ENCODE results near the gene MYO16.
"Not testable (repeated sequence)": the region's sequence is repeated elsewhere in the genome, so short reads cannot be mapped to it uniquely, and the experiment has no call there.

The MYO16 gene

DNA sequence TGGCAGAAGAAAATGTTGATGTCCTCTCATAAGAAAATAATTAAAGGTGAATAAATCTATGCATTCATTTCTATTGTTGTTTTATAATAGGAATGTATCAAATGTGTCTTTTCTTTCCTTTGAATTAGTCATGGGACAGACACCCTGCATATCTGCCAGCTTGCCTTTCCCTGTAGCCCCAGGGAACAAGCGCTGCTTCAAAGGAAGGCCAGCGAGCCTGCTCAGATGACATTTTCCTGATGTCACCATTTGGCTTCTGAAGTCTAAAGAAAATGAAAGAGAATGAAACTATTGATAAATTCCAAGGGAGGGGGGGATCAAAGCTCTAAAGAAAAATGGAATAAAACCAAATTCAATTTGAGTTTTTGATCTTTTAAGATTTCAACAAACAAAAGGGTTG is 582.2 kb downstream of the MYO16 start:
- no peak for DNase-seq

- DNase-seq = no peak
Measured at GRCh38 chr13:109212650-109213049, 583.2 kb downstream of the MYO16 start.

GRCh38 chr13:109213714-109214113 is 584.3 kb downstream of the MYO16 start:
- DNase-seq = no peak

- no peak for DNase-seq
Measured at GRCh38 chr13:109214393-109214792, 585.0 kb downstream of the MYO16 start.

DNA sequence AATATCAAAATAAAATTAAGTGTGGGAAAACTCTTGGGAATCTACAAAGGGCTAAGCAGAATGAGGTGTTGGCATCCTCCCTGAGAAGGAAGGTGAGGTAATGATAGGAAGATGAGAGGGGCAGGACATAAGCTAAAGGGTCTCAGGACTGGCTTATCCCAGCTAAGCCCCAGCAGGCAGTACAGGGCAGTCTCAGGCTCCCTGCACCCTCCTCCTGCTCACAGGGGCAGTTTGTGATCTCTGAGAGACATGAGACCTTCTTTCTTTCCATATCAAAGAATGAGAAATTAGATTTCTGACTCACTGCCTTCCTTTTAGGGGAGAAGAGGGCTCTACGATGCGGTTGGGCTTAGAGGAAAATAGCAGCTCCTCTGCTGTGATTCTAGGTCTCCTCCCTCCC is 586.0 kb downstream of the MYO16 start:
- no peak for DNase-seq

- not testable (repeated sequence) for DNase-seq
Measured at GRCh38 chr13:109217510-109217909, 588.1 kb downstream of the MYO16 start.

DNA sequence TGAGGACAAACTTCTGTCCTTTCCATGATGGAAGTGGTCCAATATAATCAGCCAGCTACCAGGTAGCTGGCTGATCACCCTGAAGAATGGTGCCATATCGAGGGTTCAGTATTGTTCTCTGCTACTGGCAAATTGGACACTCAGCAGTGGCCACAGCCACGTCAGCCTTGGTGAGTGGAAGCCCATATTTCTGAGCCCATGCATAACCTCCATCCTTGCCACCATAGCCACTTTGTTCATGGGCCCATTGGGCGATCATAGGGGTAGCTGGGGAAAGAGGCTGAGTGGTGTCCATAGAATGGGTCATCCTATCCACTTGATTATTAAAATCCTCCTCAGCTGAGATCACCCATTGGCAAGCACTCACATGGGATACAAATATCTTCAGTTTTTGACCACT is 591.2 kb downstream of the MYO16 start:
- no peak for DNase-seq

- no peak for DNase-seq
Measured at GRCh38 chr13:109224033-109224432, 594.6 kb downstream of the MYO16 start.

GRCh38 chr13:109226631-109227030 is 597.2 kb downstream of the MYO16 start:
- DNase-seq = no peak

GRCh38 chr13:109227344-109227940 is 598.0 kb downstream of the MYO16 start:
- DNase-seq = no peak

- no peak for DNase-seq
Measured at GRCh38 chr13:109228211-109228610, 598.8 kb downstream of the MYO16 start.

DNA sequence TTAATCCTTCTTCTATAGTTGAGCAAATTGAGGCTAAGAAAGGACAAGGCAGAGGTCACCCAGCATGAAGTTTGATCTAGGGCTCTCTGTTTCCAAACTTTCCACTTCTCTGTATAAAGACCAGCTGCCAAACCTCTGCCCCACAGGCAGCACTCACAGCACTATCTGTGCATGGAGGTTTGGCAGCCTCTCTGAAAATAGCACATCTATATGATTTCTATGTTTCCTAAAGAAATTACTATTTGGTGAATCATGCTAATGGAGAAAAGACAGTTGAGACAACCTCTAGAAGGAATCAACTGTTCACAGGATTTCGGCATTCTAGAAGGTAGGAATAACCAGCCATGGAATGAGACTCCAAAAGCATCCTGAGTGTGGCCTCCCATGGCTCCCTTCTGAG is 602.5 kb downstream of the MYO16 start:
- DNase-seq = no peak

DNA sequence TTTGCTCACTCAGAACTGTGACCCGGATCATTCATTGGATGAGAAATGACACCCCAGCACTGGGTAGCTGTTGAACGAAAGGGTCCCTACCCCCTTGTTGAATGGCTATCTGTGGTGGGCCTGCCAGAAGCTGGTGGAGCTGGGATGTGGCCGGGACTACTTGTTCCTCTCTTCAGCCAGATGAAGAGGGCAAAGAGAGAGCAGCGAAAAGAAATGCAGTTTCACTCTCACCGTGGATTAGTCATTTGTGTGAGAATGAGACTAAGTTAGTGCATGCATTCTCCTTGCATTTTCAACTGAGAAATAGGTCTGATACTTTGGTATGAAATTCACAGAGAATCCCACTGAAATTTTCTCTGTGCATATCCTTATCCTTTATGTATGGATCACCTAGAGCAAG is 603.9 kb downstream of the MYO16 start:
- DNase-seq = no peak

DNA sequence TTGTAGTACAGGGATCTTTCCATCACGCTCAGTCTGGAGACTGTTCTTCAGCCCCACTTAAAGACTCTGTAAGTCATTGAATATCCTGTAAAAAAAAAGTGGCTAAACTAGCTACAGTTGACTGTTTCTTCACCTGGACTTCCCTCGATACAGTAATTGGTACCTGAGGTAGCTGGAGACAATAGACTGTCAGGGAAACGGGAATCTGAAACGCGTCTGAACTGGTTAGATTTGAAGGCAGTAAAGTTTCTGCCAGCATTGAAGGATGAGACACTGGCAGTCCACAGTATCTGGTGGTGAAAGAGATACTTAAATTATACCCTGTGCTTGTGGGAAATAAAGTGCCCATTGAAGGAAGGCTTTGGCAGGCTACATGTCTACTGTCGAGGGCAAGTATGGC is 606.5 kb downstream of the MYO16 start:
- no peak for DNase-seq

DNA sequence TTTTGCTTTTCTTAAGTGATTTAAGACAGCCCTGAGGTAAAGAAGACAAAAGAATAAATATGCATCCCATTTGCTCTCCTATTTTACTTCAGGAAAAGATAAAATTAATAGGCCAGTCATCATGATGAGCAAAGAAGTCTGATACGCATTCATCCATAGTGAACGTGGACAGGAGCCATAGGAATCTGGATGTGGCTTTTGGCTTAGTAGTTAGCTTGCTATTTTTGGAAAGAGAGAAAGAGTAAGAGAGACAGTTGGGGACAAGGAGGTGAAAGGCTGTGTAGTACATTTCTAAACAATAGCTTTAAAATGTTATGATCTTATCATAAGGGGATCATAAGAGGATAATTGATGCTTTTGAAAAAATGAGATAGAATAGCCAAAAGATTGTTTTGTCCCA is 611.7 kb downstream of the MYO16 start:
- no peak for DNase-seq

DNA sequence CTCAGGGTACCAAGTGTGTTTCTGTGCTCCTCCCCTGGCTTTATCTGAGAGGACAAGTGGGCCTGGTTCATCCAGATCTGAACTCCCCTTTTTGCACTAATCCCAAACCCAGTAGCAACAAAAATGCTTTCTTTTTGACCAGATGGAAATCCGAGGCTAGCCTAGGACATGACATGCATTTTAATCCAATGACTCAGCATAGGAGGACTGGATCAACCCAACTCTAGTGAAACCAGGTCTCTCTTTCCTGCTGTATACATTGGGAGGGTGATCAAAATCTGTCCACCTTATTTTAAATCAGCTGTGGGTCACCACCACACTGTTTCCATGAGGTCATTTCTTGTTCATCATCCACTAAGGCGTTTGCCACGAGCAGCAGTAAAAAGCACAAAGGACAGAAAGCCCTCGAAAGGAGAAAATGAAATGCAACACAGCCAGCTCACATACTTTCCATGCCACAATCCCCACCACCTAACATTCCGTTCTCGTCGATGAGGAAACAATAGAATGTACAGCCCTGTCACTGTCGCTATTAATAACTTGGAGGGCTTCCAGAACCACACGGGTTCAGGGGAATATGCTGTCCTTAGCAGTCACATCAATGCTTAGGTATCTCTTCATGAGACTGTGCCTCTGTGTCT is 614.0 kb downstream of the MYO16 start:
- no peak for DNase-seq

GRCh38 chr13:109244566-109244965 is 615.2 kb downstream of the MYO16 start:
- no peak for DNase-seq

DNA sequence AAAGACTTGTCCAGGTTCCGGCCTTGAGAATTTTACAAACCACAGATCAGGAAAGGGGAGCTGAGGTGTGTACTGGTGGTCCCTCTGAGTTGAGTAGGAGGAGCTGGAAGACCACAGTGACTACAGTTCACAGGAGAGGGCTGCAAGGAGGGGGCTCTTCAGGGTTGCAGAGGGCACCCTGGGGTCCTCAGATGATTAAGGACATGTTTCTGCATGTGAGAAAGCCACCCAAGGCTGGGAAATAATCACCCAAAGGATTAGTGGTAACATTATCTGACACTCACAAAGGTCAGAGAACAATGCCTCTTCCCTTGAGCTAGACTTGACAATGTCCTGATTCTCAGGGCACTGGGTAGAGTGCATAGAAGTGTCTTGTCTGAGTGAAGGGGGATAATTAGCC is 616.6 kb downstream of the MYO16 start:
- DNase-seq = no peak

- DNase-seq = no peak
Measured at GRCh38 chr13:109249780-109250528, 620.5 kb downstream of the MYO16 start.

DNA sequence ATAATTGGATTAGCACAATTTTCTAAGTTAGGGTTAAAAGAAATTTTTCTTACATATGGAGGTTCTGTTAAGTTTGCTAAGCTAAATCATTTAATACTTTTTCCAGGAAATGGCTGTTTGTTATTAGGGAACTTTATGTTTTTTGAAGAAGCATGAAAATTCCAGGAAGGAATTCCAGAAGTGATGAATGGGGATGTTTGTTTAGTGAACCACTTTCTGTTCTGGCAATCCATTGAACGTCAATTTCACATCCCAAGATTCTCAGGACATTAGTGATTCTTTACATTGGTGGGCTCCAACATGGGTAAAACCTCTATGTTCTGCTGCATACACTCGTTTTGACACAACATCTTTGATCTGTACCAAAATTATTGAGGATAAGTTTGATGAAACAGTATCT is 622.5 kb downstream of the MYO16 start:
- no peak for DNase-seq

- DNase-seq = no peak
Measured at GRCh38 chr13:109253316-109253715, 623.9 kb downstream of the MYO16 start.

DNA sequence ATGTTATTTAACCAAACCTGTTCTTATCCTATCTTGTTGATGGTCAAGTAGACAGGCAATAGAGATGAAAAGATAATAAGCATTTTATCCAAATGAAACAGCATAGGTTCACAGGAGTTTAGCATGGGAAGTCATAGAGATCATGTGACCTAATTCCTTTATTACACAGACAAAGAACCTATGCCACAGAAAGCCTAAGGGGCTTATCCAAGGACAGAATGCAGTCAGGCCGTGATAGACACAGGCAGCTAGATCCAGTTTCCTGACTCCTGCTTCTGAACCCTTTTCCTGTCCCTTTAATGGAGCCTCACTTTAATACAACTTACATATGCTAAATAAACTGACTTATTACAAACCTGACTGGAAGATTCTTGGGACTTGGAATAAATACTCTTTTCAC is 624.9 kb downstream of the MYO16 start:
- no peak for DNase-seq

DNA sequence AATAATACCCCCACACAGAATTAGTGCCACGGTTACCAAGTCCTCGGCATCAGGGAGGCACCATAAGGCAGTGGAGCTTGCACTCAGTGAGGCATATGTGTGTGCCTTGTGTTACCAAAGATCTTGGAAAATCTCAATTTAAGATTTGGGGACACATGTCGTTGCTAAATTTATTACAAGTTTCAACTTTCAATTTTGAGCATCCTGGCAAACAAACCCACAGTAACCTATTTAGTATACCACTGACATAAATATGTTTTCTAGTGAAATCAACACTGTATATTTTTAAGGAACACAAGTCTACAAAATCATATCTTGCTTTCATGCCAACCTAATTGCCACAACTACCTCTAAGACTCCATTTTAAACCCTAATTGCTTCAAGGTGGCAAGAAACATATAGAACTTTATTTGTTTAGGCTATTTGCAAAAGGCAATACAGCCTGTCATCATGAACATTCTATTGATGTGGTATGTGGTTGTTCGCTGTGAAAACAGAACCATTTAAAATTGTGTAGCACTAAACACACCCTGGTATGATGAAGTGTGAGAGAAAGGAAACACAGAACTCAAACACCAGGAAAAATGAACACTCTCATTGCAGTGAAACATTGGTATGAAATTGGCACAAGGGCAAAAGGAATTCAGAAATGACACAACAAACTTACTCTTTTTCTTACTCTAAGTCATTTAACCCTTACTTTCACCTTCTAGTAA is 625.9 kb downstream of the MYO16 start:
- DNase-seq = no peak
